PC-9 (cell line): Measurements from ENCODE around the gene DNAJC18. TPM values are rescaled to one million over a fixed set of nuclear protein-coding genes. Genes with fewer than 3 reads are reported as not detected.

Source experiments
- BruUV-seq: library from RNA; stranded (reverse); fragments of 400-500 nt; replicated peaks from 2 replicates; lab custom pipeline; 2021; lab: Mats Ljungman, UMichigan
- CTCF ChIA-PET: fragments of 300-600 bp; sonication (Branson Sonifier 250); formaldehyde crosslinking; loops from one replicate; lab custom pipeline; 2022; ENCODE audit warnings: antibody characterized with exemption; lab: Charles Lee
- POLR2A ChIA-PET: fragments of 300-600 bp; sonication (Branson Sonifier 250); formaldehyde crosslinking; loops from one replicate; lab custom pipeline; 2022; ENCODE audit warnings: antibody characterized with exemption; ENCODE audit not compliant: unreplicated experiment; lab: Charles Lee
- DNase-seq, 2 experiments: peaks; one replicate each; pipeline versions ENCODE4 v3.0.0 to v3.0.0-alpha.2; 2015 to 2022; ENCODE audit warnings: mixed read lengths in 1 of 2
- H2AFZ ChIP-seq: fragments of 200-600 bp; sonication (generic); 2 replicates; pipeline ENCODE4 v1.8.1; 2017; ENCODE audit warnings: antibody characterized with exemption
- H3F3A ChIP-seq: fragments of 200-600 bp; sonication (generic); 2 replicates; pipeline ENCODE4 v1.8.1; 2017; ENCODE audit warnings: antibody characterized with exemption, mild to moderate bottlenecking, low read depth; ENCODE audit not compliant: insufficient read depth
- H3K27ac ChIP-seq: fragments of 200-600 bp; sonication (generic); 2 replicates; pipeline ENCODE4 v1.6.1; 2016; ENCODE audit warnings: mixed run types
- H3K27me3 ChIP-seq: fragments of 200-600 bp; sonication (generic); 2 replicates; pipeline ENCODE4 v1.6.1; 2016; ENCODE audit warnings: low read depth, mixed run types; ENCODE audit not compliant: insufficient read depth
- H3K36me3 ChIP-seq: fragments of 200-600 bp; sonication (generic); 2 replicates; pipeline ENCODE4 v1.6.1; 2016; ENCODE audit warnings: low read depth, mixed run types
- H3K4me1 ChIP-seq: fragments of 200-600 bp; sonication (generic); replicated peaks from 2 replicates; pipeline ENCODE4 v1.6.1; 2016; ENCODE audit warnings: mixed run types; ENCODE audit not compliant: insufficient read depth
- H3K4me2 ChIP-seq: fragments of 200-600 bp; sonication (generic); 2 replicates; pipeline ENCODE4 v1.6.1; 2017; ENCODE audit warnings: mixed run types
- H3K4me3 ChIP-seq: fragments of 200-600 bp; sonication (generic); 2 replicates; pipeline ENCODE4 v1.6.1; 2016; ENCODE audit warnings: mixed run types
- H3K79me2 ChIP-seq: fragments of 200-600 bp; sonication (generic); 2 replicates; pipeline ENCODE4 v1.6.1; 2017; ENCODE audit warnings: low read depth, mixed run types
- H3K9me2 ChIP-seq: fragments of 200-600 bp; sonication (generic); 2 replicates; pipeline ENCODE4 v1.8.1; 2017; ENCODE audit warnings: mild to moderate bottlenecking; ENCODE audit not compliant: insufficient read depth
- H3K9me3 ChIP-seq: fragments of 200-600 bp; sonication (generic); 2 replicates; pipeline ENCODE4 v1.8.1; 2016; ENCODE audit warnings: low read depth; ENCODE audit not compliant: insufficient read depth
- H4K20me1 ChIP-seq: fragments of 200-600 bp; sonication (generic); 2 replicates; pipeline ENCODE4 v1.8.1; 2017; ENCODE audit not compliant: insufficient read depth
- CTCF ChIP-seq: fragments of 200-600 bp; sonication (generic); conservative IDR thresholded peaks from 2 replicates; pipeline ENCODE4 v1.6.1; 2017; ENCODE audit warnings: mixed run types, antibody characterized with exemption, mild to moderate bottlenecking, moderate library complexity
- EZH2 ChIP-seq: fragments of 200-600 bp; sonication (generic); IDR thresholded peaks from 2 replicates; pipeline ENCODE4 v1.8.0; 2017; ENCODE audit warnings: antibody characterized with exemption, low read depth
- intact Hi-C: fragments of 100-400 bp; cut with micrococcal nuclease; formaldehyde crosslinking; loops from one replicate; pipeline ENCODE4 v1.10.0; 2022; ENCODE audit not compliant: unreplicated experiment
- total RNA-seq: library from RNA; stranded (reverse); gene quantifications from 2 replicates; pipeline ENCODE4 v1.2.3, GENCODE V29; 2021

DNAJC18 gene
- total RNA-seq, 1 experiment from 2014 or later: 8.9 TPM

- no TSS peak for BruUV-seq
- ChIA-PET POLR2A (interaction anchor here (0.6 to 0.7 kb wide), 2 partner anchors 26 to 86 kb away, joined by 3 read pairs; no protein-coding TSS in a partner anchor), CTCF (no interaction called here)
Measured at GRCh38 chr5:139473565-139473964, 34.2 kb upstream of the DNAJC18 start.

GRCh38 chr5:139473105-139473504 lies 33.8 kb upstream of the DNAJC18 start:
- Histone ChIP-seq H3K4me2 (no peak overlapping the region), H3K27ac (no peak overlapping the region), H3K9me2 (no peaks in the 10 kb centered on the region), H2AFZ (no peak overlapping the region), H3K4me3 (no peak overlapping the region), H3K4me1 (peaks cover 9% of the 10 kb centered on the region; the same call in 1 of the 2 replicates), H3K27me3 (no peaks in the 10 kb centered on the region), H3K36me3 (no peaks in the 10 kb centered on the region), H3K9me3 (no peaks in the 10 kb centered on the region), H4K20me1 (no peaks in the 10 kb centered on the region), H3K79me2 (no peaks in the 10 kb centered on the region), H3F3A (no peaks in the 10 kb centered on the region; the same call in 1 of the 2 replicates)
- intact Hi-C loops: no loop called here
- DNase-seq: no peak
- no TSS peak for BruUV-seq
- CTCF ChIA-PET: no interaction called here
- POLR2A ChIA-PET: no interaction called here
- TF ChIP-seq CTCF: no peak
- TF ChIP-seq EZH2: no peak

More at GRCh38 chr5:139473565-139473964, 34.2 kb upstream of the DNAJC18 start:
- Histone ChIP-seq H3F3A (no peaks in the 10 kb centered on the region; the same call in 1 of the 2 replicates), H3K9me3 (no peaks in the 10 kb centered on the region), H3K27ac (no peak overlapping the region), H3K36me3 (no peaks in the 10 kb centered on the region), H3K79me2 (no peaks in the 10 kb centered on the region), H4K20me1 (no peaks in the 10 kb centered on the region), H3K4me3 (no peak overlapping the region), H3K4me2 (no peak overlapping the region), H2AFZ (no peak overlapping the region), H3K4me1 (0 out of 2 replicates have a peak, but pooled peaks cover 6% of the 10 kb centered on the region), H3K9me2 (no peaks in the 10 kb centered on the region), H3K27me3 (no peaks in the 10 kb centered on the region)
- TF ChIP-seq EZH2 (no peak), CTCF (no peak)
- intact Hi-C loops: no loop called here
- no peak for DNase-seq

- ChIA-PET CTCF (no interaction called here), POLR2A (no interaction called here)
- H3K4me2 ChIP-seq: no peak overlapping the region
- intact Hi-C loops: no loop called here
- H3K4me3 ChIP-seq: no peak overlapping the region
- H3K27ac ChIP-seq: no peak overlapping the region
- BruUV-seq: no TSS peak
- H3K9me3 ChIP-seq: no peaks in the 10 kb centered on the region
- H4K20me1 ChIP-seq: no peaks in the 10 kb centered on the region
- no peaks in the 10 kb centered on the region for H3K79me2 ChIP-seq
- DNase-seq: no peak
- no peaks in the 10 kb centered on the region for H3K36me3 ChIP-seq
- peaks cover 10% of the 10 kb centered on the region; the same call in 1 of the 2 replicates for H3K4me1 ChIP-seq
- no peaks in the 10 kb centered on the region for H3K9me2 ChIP-seq
- no peak overlapping the region for H2AFZ ChIP-seq
- no peaks in the 10 kb centered on the region; the same call in 1 of the 2 replicates for H3F3A ChIP-seq
- TF ChIP-seq EZH2 (no peak), CTCF (no peak)
- no peaks in the 10 kb centered on the region for H3K27me3 ChIP-seq
Measured at GRCh38 chr5:139472386-139473030, 33.2 kb upstream of the DNAJC18 start.
